ENCODE data around the gene MEG3. TPM values are rescaled to one million over a fixed set of nuclear protein-coding genes. Genes with fewer than 3 reads are reported as not detected.

Gene MEG3
- total and polyA plus RNA-seq, 2 donors (not counting 3 experiments of a cell fraction or from before 2014, with no cell fraction given) = 378 to 508 TPM

- CTCF ChIA-PET = interaction anchor here (1.6 kb wide), 1 partner anchor 12 kb away, joined by 4 read pairs; no protein-coding TSS in a partner anchor
- FAIRE-seq (no peak), DNase-seq (ENCODE audit: low read depth, low spot score) (no peak)
- Histone ChIP-seq H4K20me1 (replicated peaks; ENCODE audit: control insufficient read depth, extremely low read depth, insufficient read depth, low read length) (no peaks in the 10 kb centered on the region), H3K4me2 (ENCODE audit: insufficient read depth, low read length) (no peak overlapping the region), H3K9me1 (replicated peaks; ENCODE audit: control insufficient read depth, extremely low read depth, insufficient read depth, low read length) (no peaks in the 10 kb centered on the region), H3K9me3 (replicated peaks; ENCODE audit: control insufficient read depth, insufficient read depth, low read length) (no peaks in the 10 kb centered on the region), H3K4me1 (ENCODE audit: control insufficient read depth, extremely low read depth, insufficient read depth, low read length) (no peaks in the 10 kb centered on the region), H3K36me3 (ENCODE audit: control insufficient read depth in 2 of 2, extremely low read depth in 1 of 2, insufficient read depth in 2 of 2, low read length in 2 of 2) (peaks cover 7 to 29% of the 10 kb centered on the region in 2 experiments), H2AFZ (ENCODE audit: low read depth, low read length) (no peak overlapping the region), H3K27me3 (ENCODE audit: control insufficient read depth in 2 of 2, insufficient read depth in 2 of 2, low read length in 2 of 2) (no peaks in the 10 kb centered on the region), H3K79me2 (ENCODE audit: control insufficient read depth, insufficient read depth, low read length) (no peaks in the 10 kb centered on the region), H3K27ac (ENCODE audit: insufficient read depth, low read depth, low read length) (no peak overlapping the region), H3K4me3 (replicated peaks in 1 of 3; ENCODE audit: insufficient read depth in 1 of 3, low read depth in 1 of 3, low read length in 3 of 3) (no peak overlapping the region), H3K9ac (replicated peaks; ENCODE audit: extremely low read depth, insufficient read depth, low read length) (no peak overlapping the region)
- no TSS peak for BruUV-seq (replicated peaks)
- TF ChIP-seq GATA2 (IDR thresholded peaks at IDR 0.05; ENCODE audit: insufficient read depth, insufficient read length, low read depth, low read length) = no peak
- TF ChIP-seq JUN (IDR thresholded peaks at IDR 0.05; ENCODE audit: borderline replicate concordance, insufficient read depth, insufficient read length, low read depth) = no peak
- dilution Hi-C loops (cut with MboI; ENCODE audit: extremely low pct_ligation_motif_present, low sequenced_read_pairs) = no loop called here
- intact Hi-C loops (cut with micrococcal nuclease) = no loop called here
- POLR2A ChIA-PET = no interaction called here
These were observed 13.3 kb downstream of the MEG3 start for GRCh38 chr14:100839315-100839585.

- no peak overlapping the region for H3K9ac ChIP-seq (replicated peaks; ENCODE audit: extremely low read depth, insufficient read depth, low read length)
- TF ChIP-seq POLR2A (IDR thresholded peaks at IDR 0.05; ENCODE audit: low read depth, low read length) (no peak), GATA2 (IDR thresholded peaks at IDR 0.05; ENCODE audit: insufficient read depth, insufficient read length, low read depth, low read length) (no peak), CTCF (IDR thresholded peaks at IDR 0.05; ENCODE audit: extremely low read depth in 1 of 2, insufficient read depth in 1 of 2, low read depth in 1 of 2, low read length in 2 of 2) (no peak), POLR2AphosphoS5 (IDR thresholded peaks at IDR 0.05; ENCODE audit: insufficient read depth, low read depth, low read length) (no peak), MYC (IDR thresholded peaks at IDR 0.05; ENCODE audit: low read depth, low read length) (no peak), FOS (IDR thresholded peaks at IDR 0.05; ENCODE audit: borderline replicate concordance, insufficient read depth, low read length) (no peak), JUN (IDR thresholded peaks at IDR 0.05; ENCODE audit: borderline replicate concordance, insufficient read depth, insufficient read length, low read depth) (no peak), EZH2 (IDR thresholded peaks at IDR 0.05; ENCODE audit: borderline replicate concordance, low read depth, low read length, severe bottlenecking) (no peak)
- intact Hi-C loops (cut with micrococcal nuclease) (no loop called here), dilution Hi-C loops (cut with MboI; ENCODE audit: extremely low pct_ligation_motif_present, low sequenced_read_pairs) (no loop called here)
- H3K27ac ChIP-seq (ENCODE audit: insufficient read depth, low read depth, low read length) = no peak overlapping the region
- H3K4me3 ChIP-seq (replicated peaks in 1 of 3; ENCODE audit: insufficient read depth in 1 of 3, low read depth in 1 of 3, low read length in 3 of 3) = no peak overlapping the region
- BruUV-seq (replicated peaks) = no TSS peak
- H3K4me1 ChIP-seq (ENCODE audit: control insufficient read depth, extremely low read depth, insufficient read depth, low read length) = no peaks in the 10 kb centered on the region
- peaks cover 7 to 29% of the 10 kb centered on the region in 2 experiments for H3K36me3 ChIP-seq (ENCODE audit: control insufficient read depth in 2 of 2, extremely low read depth in 1 of 2, insufficient read depth in 2 of 2, low read length in 2 of 2)
- H3K9me1 ChIP-seq (replicated peaks; ENCODE audit: control insufficient read depth, extremely low read depth, insufficient read depth, low read length) = no peaks in the 10 kb centered on the region
- H3K4me2 ChIP-seq (ENCODE audit: insufficient read depth, low read length) = no peak overlapping the region
- no peaks in the 10 kb centered on the region for H4K20me1 ChIP-seq (replicated peaks; ENCODE audit: control insufficient read depth, extremely low read depth, insufficient read depth, low read length)
- CTCF ChIA-PET = interaction anchor here (1.4 to 1.6 kb wide), 2 partner anchors 11 to 13 kb away, joined by 3 to 4 read pairs; no protein-coding TSS in a partner anchor
- no peaks in the 10 kb centered on the region for H3K9me3 ChIP-seq (replicated peaks; ENCODE audit: control insufficient read depth, insufficient read depth, low read length)
- H3K79me2 ChIP-seq (ENCODE audit: control insufficient read depth, insufficient read depth, low read length) = no peaks in the 10 kb centered on the region
- POLR2A ChIA-PET = no interaction called here
- no peak overlapping the region for H2AFZ ChIP-seq (ENCODE audit: low read depth, low read length)
- no peaks in the 10 kb centered on the region for H3K27me3 ChIP-seq (ENCODE audit: control insufficient read depth in 2 of 2, insufficient read depth in 2 of 2, low read length in 2 of 2)
- no peak for DNase-seq (ENCODE audit: low read depth, low spot score)
- no peak for FAIRE-seq
These were observed 13.8 kb downstream of the MEG3 start for GRCh38 chr14:100839681-100840111.
